Activated B cell treated with CpG ODN at 0.5 μM for 24 hours (primary cell): ENCODE results near the gene MANF. TPM values are rescaled to one million over a fixed set of nuclear protein-coding genes. Genes with fewer than 3 reads are reported as not detected.

Source experiments
- ATAC-seq: fragments of 200-7000 bp; cut with Tn5 transposase; one replicate; pipeline ENCODE4 v1.10.0; 2021; ENCODE audit warnings: low read depth, mild to moderate bottlenecking, moderate library complexity
- CTCF ChIA-PET: fragments of 350-600 bp; sonication (Branson Sonifier 250); formaldehyde crosslinking; loops from one replicate; lab custom pipeline; 2021; ENCODE audit warnings: antibody characterized with exemption; lab: Charles Lee
- POLR2A ChIA-PET: fragments of 350-600 bp; sonication (Branson Sonifier 250); formaldehyde crosslinking; loops from one replicate; lab custom pipeline; 2021; ENCODE audit warnings: antibody characterized with exemption; lab: Charles Lee
- DNase-seq: peaks from one replicate; pipeline ENCODE4 v3.0.0; 2022
- H3K27ac Mint-ChIP-seq: one replicate; pipeline ENCODE4 v1.8.0; 2020; ENCODE audit warnings: mixed read lengths
- H3K27me3 Mint-ChIP-seq: one replicate; pipeline ENCODE4 v1.8.0; 2021; ENCODE audit warnings: mixed read lengths
- H3K36me3 Mint-ChIP-seq: one replicate; pipeline ENCODE4 v1.8.0; 2021; ENCODE audit warnings: low read depth, mixed read lengths
- H3K4me1 Mint-ChIP-seq: one replicate; pipeline ENCODE4 v1.8.0; 2021; ENCODE audit warnings: mixed read lengths
- H3K4me3 Mint-ChIP-seq: one replicate; pipeline ENCODE4 v1.8.0; 2020; ENCODE audit warnings: mild to moderate bottlenecking, mixed read lengths
- H3K9me3 Mint-ChIP-seq: one replicate; pipeline ENCODE4 v1.8.0; 2020; ENCODE audit warnings: mixed read lengths
- CTCF ChIP-seq: fragments of 200-600 bp; IDR thresholded peaks from one replicate; pipeline ENCODE4 v1.8.0; 2022; ENCODE audit warnings: antibody characterized with exemption, mild to moderate bottlenecking
- intact Hi-C: fragments of 100-400 bp; cut with micrococcal nuclease; formaldehyde crosslinking; loops from one replicate; pipeline ENCODE4 v1.15.1; 2024
- total RNA-seq: library from RNA; stranded (reverse); gene quantifications from 2 replicates; pipeline ENCODE4 v1.2.3, GENCODE V29; 2022

MANF gene
- total RNA-seq, 1 donor from 2014 or later = 64.2 TPM

DNA sequence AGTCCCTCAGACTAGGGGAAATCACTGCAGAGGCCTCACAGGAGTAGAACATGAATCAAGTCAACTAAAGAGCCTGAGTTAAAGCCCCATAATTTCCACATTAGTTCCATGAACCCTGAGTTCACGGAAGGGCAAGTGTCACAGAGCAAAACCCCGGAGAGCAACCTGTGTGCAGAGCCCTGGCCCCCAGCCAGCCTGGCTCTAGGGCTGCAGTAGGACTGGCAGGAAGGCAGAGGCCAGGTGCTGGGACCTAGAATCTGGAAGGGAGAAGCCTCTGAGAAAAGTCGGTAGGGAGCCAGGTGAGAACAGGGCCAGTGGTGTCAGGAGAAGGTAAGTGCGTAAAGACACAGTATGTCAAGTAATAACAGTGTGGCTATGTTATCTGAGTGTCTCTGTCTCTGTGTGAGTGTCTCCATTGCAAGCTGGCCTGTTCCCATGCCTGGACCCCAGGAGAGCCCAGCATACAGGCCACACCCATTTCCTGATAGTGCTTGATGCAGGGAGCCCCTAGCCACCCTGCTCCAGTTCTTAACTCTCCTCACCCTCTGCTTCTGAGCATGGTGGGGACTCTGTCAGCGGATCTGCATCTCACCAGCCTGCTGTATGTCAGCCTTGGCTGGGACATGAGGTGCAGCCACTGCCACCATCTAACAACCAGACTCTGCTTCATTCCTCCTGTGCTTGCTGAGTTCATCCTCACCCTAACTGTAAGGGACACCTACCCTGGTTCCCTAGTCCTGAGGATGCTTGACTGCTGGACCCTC, 11.3 kb upstream of the MANF start:
- no peak for ATAC-seq
- POLR2A ChIA-PET = no interaction called here
- TF ChIP-seq CTCF = no peak
- intact Hi-C loops = loop anchor here (5.0 kb wide), 1 partner anchor 802 kb away; no protein-coding TSS in a partner anchor
- Mint-ChIP-seq H3K4me1 (no peaks in the 10 kb centered on the region), H3K27me3 (peaks cover 41% of the 10 kb centered on the region), H3K9me3 (no peaks in the 10 kb centered on the region), H3K4me3 (no peak overlapping the region), H3K27ac (no peak overlapping the region), H3K36me3 (no peaks in the 10 kb centered on the region)
- DNase-seq = no peak
- CTCF ChIA-PET = interaction anchor here (5.4 kb wide), 1 partner anchor 759 kb away, joined by 54 read pairs; the partner anchor contains the start of gene MAPKAPK3

- H3K27me3 Mint-ChIP-seq = peaks cover 40% of the 10 kb centered on the region
- no peak overlapping the region for H3K27ac Mint-ChIP-seq
- DNase-seq (no peak), ATAC-seq (no peak)
- no peaks in the 10 kb centered on the region for H3K4me1 Mint-ChIP-seq
- ChIA-PET CTCF (no interaction called here), POLR2A (no interaction called here)
- H3K9me3 Mint-ChIP-seq = no peaks in the 10 kb centered on the region
- H3K4me3 Mint-ChIP-seq = no peak overlapping the region
- H3K36me3 Mint-ChIP-seq = no peaks in the 10 kb centered on the region
- intact Hi-C loops = loop anchor here (5.0 kb wide), 1 partner anchor 802 kb away; no protein-coding TSS in a partner anchor
- TF ChIP-seq CTCF = no peak
These were observed 10.6 kb upstream of the MANF start for GRCh38 chr3:51374456-51374855.

GRCh38 chr3:51375136-51375535, 10.0 kb upstream of the MANF start:
- ChIA-PET POLR2A (no interaction called here), CTCF (interaction anchor here (1.5 kb wide), 1 partner anchor 804 kb away, joined by 3 read pairs; no protein-coding TSS in a partner anchor)
- H3K4me1 Mint-ChIP-seq = no peaks in the 10 kb centered on the region
- intact Hi-C loops = no loop called here
- DNase-seq (no peak), ATAC-seq (no peak)
- no peaks in the 10 kb centered on the region for H3K36me3 Mint-ChIP-seq
- H3K4me3 Mint-ChIP-seq = no peak overlapping the region
- no peak overlapping the region for H3K27ac Mint-ChIP-seq
- H3K9me3 Mint-ChIP-seq = no peaks in the 10 kb centered on the region
- no peak for TF ChIP-seq CTCF
- H3K27me3 Mint-ChIP-seq = peaks cover 35% of the 10 kb centered on the region

- no peaks in the 10 kb centered on the region for H3K9me3 Mint-ChIP-seq
- no peak for DNase-seq
- no peak overlapping the region for H3K27ac Mint-ChIP-seq
- no peaks in the 10 kb centered on the region for H3K4me1 Mint-ChIP-seq
- no peak for ATAC-seq
- peaks cover 31% of the 10 kb centered on the region for H3K27me3 Mint-ChIP-seq
- intact Hi-C loops = no loop called here
- H3K4me3 Mint-ChIP-seq = no peak overlapping the region
- ChIA-PET POLR2A (no interaction called here), CTCF (interaction anchor here (1.5 kb wide), 1 partner anchor 804 kb away, joined by 3 read pairs; no protein-coding TSS in a partner anchor)
- no peak for TF ChIP-seq CTCF
- no peaks in the 10 kb centered on the region for H3K36me3 Mint-ChIP-seq
These were observed 9.5 kb upstream of the MANF start for GRCh38 chr3:51375571-51375970.

DNA sequence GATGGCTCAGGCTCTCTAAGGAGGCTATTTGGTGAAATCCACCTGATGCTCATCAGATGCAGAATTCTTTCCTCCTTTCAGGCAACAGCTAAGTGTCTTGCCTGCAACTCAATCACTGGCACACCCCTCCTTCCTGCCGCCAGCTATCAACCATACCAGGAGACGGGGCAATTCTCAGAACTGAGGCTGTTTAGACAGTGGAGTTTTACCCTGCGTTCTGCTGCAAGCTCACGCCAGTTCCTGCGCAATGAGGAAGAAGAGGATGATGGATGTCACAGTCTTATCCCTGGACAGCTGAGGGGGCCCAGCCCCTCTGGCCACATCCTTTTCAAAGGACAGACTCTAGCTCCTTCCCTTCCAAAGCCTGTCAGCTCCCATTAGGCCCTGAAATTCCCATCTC, 7.0 kb upstream of the MANF start:
- peaks cover under 1% of the 10 kb centered on the region for H3K4me1 Mint-ChIP-seq
- POLR2A ChIA-PET = no interaction called here
- CTCF ChIA-PET = interaction anchor here (1.5 kb wide), 1 partner anchor 762 kb away, joined by 5 read pairs; the partner anchor contains the start of gene MAPKAPK3
- intact Hi-C loops = no loop called here
- DNase-seq (no peak), ATAC-seq (no peak)
- H3K27me3 Mint-ChIP-seq = peaks cover 25% of the 10 kb centered on the region
- no peaks in the 10 kb centered on the region for H3K36me3 Mint-ChIP-seq
- H3K4me3 Mint-ChIP-seq = no peak overlapping the region
- no peak for TF ChIP-seq CTCF
- H3K27ac Mint-ChIP-seq = no peak overlapping the region
- H3K9me3 Mint-ChIP-seq = no peaks in the 10 kb centered on the region
